GM18499 (cell line): ENCODE measurements around the gene PPP1R15B.

Experiments
- ATAC-seq: cut with Tn5 transposase; IDR thresholded peaks from one replicate; pipeline ENCODE4 v1.9.1; 2021; ENCODE audit warnings: moderate number of reproducible peaks; ENCODE audit not compliant: insufficient read depth, unreplicated experiment

PPP1R15B gene

DNA sequence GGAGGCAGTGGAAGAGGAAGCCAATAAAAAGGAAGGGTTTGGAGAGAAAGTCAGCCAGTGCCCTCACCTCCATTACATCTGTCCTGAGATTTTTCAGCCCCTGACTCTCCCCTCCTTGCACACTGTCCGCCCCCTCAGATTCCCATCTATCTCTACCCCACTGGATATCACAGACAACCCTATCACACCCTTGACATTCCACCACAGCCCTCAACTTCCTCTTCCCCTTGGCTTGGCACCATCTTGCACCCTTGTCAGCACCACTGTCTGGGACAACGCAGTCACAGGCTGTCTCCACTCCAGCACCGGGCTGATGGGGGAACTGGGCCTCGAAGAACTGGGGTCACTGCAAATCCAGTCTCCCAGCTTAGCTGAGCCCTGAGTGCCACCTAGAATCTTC is 37.7 kb downstream of the PPP1R15B start:
- no peak for ATAC-seq

DNA sequence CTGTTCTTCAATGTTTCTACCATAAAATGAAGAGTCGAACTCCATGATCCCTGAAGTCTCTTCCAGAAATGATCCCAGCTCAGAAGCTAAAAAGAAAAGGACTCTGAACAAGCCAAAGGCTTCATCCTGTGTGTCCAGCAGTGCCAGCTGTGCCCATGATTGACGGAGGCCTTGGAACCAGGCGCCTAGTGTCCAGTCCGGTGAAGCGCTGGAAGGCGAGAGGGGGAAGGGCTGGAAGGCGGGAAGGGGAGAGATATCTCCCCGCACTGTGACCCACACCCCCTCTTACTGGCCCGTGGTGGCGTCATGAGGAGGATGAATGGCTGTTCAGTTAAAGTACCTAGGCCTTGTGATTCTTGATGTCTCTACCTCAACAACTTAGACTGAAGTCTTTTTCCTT is 41.4 kb downstream of the PPP1R15B start:
- ATAC-seq: no peak

DNA sequence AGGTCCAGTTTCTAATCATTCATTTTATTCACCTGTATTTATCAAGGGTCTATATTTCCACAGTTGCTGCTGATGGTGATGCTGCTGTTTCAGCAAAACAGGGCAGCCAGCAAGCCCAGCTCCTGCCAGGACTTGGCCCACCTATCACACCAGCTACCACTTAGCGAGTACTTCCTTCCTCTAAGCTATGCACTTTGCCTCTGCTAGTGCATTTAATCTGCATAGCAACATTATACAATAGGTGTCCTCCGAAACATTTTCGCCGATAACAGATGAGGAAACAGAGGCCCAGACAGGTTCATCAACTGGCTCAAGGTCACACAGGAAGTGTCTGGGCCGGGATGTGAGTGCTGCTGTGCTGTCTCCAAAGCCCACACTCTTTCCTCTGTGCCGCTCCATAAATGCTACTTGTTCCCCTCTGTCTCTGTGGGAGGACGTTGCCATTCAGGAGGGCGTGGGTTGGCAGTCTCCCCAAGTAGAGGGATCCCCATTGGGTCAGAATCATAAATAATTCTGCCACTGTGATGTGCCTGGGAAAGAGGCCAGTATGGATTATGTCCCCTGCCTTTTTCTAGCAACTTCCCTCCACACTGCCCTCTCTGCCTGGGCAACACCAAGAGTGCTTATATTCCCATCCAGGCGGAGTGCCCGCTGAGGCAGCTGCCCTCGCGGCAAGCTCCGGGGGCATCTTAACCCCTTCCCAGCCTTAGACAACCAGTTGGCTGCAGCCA is 42.5 kb downstream of the PPP1R15B start:
- no peak for ATAC-seq

DNA sequence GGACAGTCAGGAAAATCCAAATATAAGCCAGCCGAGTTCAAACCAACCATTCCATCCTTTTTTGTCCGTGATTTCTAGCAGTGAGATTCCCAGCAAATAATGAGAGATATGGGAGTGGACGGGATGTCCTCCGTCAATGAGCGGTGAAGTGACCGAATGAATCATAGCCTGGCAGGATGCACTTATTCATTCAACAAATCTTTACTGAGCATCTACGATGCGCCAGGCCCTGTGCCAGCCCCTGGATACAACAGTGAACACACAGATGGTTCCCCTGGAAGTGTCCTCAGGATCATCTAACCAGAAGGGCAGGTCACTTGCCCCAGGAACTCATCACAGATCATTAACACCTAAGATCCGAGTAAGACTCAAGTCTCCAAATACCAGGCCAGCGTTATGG is 43.7 kb downstream of the PPP1R15B start:
- no peak for ATAC-seq

DNA sequence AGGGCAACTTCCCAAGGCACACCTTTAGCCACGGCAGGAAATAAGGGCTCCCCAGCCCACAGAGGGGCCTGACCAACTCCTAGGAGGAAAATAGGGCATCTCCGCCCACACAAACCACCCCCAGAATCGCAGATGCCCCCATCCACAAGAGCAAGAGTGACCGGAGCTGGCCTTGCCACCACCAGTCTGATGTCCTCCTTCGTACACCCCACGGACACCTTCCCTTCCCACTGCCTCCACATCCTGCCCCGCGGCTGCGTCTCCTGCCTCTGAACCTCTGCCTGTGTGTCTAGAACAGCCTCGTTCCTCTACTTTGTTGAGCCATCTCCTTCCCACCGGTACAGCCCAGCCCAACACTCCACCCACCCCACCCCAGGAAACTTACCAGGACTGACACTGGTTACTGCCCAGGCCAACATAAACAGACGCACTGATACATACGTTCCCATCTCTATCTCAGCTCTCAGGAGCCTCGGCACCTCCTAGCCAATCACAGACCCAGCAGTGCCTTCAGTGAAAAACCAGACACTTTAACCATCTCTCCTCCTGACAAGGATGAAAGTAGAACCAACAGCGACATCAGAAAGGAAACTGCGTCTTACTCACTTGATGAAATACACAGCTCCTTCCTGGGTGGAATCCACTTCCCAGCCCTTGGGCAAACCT is 44.3 kb downstream of the PPP1R15B start:
- ATAC-seq: no peak

DNA sequence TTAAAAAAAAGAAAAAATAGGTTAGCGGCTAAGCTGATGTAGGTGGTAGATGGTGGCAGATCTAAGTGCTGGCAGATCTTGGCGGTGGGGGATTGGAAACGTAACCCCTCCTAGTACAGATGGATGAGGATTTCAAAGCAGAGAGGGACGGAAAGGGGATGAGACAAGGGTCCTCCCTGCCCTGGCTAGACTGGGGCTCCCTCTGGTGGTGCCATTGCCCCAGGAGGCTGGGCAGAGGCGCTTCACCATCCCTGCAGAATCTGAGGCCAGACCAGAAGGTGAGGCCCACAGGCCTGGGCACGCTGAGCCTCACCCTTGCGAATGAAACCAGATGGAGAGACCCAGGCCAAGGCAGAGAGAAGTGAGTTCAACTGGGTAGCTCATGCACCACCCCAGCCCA is 44.9 kb downstream of the PPP1R15B start:
- ATAC-seq: no peak

DNA sequence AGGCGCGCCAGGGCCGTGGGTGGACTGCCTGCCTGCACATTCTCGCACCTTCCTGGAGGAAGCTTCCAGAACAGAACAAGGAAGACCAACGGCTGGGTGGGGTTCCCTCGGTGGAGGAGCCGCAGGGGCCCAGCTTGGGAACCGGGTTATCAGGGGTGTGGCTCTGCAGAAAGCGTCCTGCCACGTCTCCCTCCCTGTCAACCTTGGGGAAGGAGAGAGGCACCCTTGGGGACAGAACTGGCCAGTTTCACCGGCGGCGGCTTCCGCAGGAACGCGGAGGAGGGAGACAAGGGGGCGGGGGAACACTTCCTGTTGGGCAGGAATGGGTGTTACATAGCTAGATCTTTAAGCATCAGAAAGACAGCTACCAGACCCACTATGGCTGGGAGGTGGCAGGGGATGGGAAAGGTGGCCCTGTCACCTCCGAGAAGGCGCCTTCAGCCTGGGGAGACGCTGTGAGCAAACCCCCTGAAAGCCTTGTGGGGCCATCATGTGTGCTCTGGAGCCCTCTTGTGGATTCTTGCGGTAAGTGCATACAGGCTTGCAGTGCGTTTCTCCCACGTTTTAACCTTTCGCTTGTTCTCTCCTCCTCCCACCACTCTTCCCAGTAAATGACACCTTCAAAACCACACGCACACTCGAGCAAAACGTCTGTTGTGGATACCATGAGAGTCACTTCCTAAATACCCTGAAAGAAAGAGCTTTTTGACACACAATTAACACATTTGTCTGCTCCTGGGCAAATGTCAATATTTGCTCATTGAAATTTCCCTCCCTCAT is 48.1 kb downstream of the PPP1R15B start:
- no peak for ATAC-seq

DNA sequence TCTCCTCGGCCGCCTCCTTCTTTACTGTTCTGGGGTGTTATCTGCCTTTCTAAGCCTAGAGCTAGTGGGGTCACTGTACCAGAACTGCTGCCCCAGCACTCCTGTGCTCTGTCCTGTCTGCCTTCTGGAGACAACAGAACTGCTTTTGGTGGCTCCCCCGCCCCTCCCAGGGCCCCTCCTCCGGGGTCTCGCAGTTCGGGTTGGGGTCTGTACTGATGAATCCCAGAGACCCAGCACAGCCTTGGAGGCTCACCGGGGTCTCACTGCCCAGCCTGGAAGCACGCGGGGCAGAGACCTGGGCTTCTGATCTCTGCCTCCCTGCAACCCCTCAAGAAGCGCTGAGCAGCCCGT is 48.7 kb downstream of the PPP1R15B start:
- no peak for ATAC-seq

DNA sequence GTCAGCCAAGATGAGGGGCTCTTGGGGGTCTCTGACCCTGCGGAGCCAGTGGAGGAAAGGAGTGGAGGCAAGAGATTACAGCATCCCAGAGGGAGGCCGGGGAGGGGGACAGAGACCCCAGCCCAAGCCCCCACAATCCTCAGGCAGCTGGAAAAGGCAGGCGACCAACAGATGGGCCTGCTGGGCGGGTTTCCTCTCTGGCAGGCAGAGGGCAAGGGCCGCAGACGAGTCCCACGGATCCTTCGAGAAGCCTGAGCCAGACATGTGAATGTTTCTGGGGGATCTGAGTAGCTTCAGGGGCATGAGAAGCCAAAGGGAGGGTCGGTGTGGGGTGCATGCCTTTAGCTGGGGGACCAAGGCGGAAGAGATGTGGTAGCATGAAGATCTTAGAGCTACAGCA is 49.8 kb downstream of the PPP1R15B start:
- ATAC-seq: no peak

DNA sequence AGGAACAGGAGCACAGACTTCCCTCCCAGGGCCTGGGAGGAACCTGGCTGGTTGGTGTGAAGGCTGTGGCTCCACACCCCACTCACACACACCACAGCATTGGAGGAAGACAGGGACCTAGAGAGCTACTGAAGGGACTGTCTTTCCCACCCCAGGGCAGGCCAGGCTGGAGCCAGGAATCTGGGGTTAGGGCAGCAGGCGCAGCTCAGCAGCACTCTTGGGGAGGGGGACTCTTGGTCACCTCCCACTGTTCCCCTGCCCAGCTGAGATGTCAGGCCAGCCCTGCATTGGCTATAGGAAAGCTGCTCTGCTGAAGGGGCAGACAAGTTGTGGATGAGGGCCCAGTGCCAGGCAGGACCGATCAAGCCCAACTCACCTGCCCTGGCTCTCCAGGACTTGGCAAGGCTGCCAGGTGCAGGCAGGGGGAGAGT is 50.3 kb downstream of the PPP1R15B start:
- ATAC-seq: no peak

DNA sequence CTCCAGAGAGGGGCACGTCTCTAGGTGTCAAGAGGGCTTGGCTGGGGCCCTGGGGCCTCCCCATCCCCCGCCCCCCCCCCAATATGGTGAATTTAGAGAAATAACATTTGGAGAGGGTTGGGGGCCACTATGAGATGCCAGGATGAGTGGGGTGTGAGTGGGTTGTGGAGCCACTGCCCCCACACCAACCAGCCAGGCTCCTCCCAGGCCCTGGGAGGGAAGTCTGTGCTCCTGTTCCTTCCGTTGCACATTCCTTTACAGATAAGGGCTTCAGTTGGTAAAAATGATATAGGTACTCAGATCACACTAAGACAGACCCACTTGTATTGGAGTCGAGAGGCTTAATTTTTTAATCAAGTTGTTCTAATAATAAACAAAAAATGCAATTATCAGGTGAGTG is 51.3 kb downstream of the PPP1R15B start:
- ATAC-seq: no peak

DNA sequence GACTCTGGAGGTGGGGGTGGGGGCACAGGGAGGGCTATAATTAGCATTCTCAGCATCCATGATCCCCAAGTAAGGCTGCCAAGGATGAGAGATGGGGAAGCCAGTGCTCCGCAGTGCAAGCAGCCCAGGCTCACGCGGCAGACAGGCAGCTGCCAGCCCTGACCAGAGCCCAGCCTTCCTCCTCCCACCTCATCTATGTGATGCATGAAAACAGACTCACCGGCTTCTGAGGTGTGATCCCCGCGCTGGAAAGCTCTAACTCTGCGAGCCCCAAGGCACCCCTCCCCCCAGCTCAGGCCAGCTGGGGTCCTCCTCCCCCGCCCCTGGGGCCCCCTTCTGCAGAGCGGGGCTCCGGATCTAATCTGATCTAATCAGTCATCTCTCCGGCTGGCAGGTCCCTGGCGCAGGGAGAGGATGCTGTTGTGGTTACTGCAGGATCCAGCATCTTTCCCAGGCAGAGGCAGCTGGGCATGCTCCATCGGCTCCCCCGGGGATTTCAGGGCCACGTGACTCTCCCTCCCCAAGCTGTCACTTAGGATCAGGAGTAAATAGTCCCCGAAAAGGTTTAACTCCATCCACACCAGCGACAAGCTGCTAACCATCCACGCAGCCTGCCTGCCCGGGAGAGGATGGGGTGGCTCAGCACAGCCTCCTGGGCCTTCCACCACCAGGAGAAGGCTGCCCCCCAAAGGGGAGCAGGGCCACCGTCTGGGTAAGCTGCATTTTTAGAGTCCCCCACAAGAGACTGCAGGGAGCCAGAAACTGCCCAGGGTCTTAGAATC is 52.0 kb downstream of the PPP1R15B start, which contains the start of gene PLEKHA6:
Gene PLEKHA6, minus strand, starts transcription at position 456 of the 782 bp plus-strand sequence. CDS start 86,202 bp downstream, outside the sequence.
- ATAC-seq: no peak

DNA sequence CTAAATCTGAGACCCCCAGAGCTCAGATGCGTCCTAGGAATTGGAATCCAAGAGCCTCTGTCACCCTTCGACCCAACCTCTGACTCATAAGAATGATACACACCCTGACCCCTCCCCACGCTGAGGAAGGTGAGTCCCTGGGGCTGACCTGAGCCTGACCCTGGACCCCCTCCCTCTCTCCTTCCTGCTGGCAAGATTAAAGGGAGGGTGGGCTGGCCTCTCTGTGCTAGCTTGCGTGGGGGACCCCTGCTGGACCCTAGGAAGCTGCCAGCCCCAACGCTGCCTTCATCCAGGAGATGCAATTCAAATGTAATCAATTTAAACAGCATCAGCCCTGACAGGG is 52.5 kb downstream of the PPP1R15B start:
- no peak for ATAC-seq

DNA sequence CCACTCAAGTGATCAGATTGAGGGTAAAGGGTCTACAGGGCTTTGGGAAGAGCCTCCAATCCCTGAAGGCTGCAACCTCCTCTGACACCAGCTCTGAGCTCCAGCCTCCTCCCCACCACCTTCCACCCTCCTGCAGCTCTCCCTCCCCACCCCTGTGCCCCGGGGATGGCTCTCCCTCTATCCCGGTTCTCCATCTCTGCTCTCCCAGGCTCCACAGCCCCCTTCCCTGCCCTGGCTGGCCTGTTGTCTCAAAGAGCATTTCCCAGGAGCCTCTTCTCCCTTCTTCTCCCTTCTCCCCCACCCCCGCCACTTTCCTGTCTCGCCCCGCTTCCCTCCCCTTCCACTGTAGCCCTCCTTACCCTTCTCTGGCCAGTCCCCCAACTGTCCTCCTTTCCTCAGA is 53.0 kb downstream of the PPP1R15B start:
- ATAC-seq: no peak

DNA sequence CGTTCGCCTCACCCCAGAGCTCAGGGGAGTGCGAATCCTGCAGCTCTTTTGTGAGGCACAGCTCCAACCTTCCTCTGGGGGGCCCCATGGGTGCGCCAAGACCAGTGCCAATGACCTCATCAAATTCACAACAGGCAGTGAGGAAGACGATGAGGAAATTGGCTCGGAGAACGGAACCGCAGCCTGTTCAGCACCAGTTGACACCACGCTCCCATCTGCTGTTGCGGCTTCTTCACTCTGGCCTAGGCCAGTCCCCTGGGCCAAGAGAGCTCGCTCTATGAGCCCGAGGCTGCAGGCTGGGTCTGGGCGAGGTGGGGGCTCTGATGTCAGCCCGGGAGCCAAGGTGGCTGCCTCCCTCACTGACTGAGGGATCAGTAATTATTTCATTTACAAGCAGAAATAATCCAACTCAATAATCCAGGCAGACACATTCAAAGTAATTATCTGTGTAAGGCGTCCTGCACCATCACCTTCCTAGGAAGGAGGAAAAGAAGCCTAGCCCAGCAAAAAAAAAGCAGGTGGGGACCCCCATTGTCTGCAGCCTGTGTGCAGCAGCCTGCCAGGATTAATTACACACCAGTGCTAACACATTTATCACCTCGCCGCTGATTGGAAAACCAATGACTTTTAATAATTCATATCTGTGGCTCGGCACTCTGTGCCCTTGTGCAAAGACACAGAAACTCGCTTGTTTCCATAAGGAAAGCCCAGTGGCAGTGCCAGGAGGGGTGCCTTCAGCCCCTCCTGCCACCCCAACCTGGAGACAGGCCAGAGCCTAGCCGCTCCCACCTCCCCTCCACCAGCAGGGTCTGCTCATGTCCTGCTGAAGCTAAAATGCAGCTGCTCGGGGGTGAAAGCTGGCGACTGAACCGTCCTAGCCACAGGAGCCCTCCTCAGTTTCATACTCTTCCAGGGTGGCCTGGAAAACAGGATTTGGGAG is 53.8 kb downstream of the PPP1R15B start:
- no peak for ATAC-seq

DNA sequence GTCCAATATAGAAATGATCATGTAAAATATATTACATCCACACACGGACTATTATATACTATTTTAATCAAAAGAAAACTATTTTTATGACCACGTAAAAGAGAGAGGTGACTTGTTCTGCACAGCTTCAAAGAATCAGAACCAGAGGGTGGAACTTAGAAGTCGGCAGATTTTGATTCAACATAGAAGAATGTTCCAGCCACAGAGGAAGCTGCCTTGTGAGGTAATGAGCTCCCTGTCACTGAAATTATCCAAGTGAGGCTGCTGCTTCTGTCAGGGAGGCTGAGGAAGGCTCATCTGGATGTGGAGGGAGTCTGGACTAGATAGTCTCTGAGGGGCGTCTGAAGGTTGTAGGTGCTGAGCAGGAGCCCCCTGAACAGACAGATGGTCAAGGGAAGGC is 54.6 kb downstream of the PPP1R15B start:
- ATAC-seq: no peak

DNA sequence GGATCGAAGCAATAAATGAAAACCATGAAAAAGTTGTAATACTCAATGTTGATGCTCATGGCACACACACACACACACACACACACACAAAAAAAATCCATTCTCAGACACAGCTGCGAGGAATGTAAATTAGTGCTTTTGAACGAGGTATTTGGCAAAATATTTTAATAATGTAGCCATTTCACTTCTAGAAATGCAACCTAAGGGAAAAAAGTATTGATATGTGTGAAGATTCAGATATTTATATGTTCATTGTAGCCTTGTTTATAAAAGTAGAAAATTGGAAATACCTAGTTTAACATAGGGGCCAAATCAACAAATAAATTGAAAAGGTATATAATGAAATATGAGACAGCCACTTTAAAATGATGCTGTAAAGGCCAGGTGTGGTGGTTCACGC is 55.7 kb downstream of the PPP1R15B start:
- no peak for ATAC-seq

DNA sequence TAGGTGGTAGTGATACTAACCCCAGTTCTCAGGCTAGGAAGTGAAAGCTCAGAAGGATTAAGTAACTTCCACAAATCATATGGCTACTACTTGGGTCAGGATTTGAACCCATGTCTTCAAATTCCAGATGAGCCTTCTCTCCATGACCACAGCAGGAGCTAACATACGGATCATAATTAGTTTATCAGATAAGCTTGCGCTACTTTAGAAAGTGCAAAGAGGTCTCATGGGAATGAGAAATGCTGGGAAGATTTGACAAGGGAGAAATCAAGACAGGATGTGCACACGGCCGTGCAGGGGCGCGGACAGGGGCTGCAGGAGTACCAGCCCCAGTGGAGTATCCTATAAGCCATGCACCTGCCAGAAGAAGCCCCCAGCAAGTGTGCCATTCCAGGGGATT is 57.0 kb downstream of the PPP1R15B start:
- ATAC-seq: no peak
